Left hindlimb (tissue), 1 donor: ENCODE measurements around the gene CTBP1.
"Not testable (repeated sequence)": the region's sequence is repeated elsewhere in the genome, so short reads cannot be mapped to it uniquely, and the experiment has no call there.

Source experiments
- DNase-seq: peaks from one replicate; pipeline ENCODE4 v3.0.0-alpha.2; 2018

Gene CTBP1

DNA sequence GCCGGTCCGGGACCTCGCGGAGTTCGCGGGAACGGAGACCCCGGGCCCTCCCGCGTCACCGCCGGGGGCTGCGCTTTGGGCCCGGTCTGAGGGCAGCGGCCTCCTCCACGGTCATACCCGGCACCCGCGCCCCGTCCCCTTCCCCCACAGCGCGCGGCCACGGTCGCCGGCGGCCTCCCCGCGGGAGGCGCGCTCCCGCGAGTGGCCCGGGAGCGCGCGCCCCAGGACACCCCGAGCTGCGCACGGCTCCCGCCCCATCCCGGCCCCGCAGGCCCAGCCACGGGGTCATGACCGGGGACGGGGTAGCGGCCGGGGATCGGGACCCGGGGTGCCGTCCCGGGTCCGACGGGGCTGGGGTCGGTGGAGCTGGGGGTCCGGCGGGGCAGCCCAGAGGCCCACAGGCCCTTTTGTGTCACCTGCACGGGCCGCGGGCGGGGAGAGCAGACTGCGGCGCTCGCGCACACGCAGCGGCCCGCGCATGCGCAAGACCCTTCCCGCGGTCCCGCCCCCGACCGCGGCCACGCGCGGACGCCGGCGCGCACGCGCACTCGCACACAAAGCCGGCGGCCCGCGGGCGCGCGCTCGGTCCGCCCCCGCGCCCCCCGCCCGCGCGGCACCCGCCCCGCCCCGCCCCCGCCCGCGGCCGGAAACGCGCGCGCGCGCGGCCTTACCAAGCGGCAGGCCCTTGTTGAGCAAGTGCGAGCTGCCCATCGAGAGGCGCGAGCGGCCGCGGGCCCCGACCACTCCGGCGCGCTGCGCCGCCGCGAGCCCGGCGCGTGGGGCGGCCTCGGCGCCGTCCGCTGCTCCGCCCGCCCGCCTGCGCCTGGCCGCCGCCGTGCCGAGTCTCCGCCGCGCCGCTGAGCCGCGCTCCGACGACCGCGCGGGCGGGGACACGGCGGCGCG, at the start of gene CTBP1:
Gene CTBP1 (minus strand): TSS at position 886 of the 903 bp plus-strand sequence. CDS start 7,799 bp downstream, outside the sequence.
- peak; percentile 87 for DNase-seq

DNA sequence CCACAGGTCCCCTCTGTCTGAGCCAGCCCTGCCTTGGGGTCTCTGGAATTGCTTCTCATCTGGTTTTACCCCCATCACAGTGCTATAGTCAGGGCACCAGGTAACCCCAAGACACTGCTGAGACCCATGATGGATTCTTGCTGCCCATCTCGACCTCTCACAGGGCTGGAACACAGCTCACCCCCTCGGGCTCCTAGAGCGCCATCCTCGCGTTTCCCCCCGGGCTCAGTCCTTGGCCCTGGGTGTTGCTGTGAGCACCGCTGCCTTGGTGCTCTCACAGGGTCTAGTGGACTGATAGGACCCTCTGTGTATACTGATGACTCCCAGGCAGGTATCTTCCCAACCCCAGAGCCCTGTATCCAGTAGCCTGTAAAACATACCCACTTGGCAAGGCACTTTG, 49.5 kb upstream of the CTBP1 start:
- no peak for DNase-seq

DNA sequence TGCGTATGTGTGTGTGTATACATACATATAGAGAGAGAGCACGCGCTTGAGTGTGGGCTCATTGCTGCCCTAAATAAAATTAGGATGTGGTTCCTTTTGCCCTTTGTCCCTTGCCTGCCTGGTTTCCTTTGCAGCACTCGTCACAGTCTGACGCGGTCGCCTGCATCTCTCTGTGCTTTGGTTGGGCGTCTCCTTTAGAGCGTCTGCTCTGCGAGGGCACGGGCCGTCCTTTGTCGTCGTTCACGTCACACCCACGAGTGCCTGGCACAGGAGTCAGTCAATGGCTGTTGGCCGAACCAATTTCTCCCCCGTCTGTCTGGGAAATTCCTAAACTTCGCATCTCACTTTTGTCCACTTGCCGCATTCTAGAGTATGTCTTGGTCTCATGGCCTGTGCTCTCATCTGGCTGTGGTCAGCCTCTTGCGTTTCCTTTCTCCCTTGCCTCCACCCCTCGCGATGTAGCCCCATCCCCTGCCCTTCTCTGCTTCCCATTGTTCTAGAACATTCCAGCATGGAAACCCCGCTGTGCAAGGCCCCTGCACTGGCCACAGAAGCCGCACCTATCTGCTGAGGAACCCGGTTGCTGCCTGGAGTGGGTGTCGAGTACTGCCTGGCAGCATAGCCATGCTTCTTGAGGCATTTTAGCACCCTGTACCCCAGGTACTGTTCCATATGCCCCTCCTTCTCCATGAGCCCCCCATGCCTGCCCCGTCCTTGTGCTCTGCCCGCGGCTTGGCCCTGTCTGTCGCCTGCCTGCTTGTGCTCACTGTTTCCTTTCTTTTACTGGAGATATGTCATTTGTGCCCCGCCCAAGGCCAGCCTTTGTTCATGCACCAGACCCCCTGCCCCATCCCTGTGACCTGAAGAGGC, 48.8 kb upstream of the CTBP1 start:
- no peak for DNase-seq

DNA sequence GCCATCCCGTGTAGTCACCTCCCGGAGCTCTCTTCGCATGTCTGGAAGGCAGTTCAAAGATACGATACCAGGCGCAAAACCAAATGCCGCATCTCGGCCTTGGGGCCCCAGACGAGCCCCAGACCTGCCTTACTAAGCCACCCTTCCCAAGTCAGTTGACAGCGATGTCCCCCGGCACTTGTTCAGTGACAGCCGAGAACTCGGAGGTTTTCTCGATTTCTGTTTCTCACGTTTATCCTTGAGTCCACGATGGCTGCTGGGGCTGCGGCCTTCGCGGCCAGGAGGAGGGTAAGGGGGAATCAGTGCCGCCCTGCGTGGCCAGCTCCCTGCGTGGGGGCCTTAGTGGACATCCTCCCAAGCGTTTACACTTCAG, 48.1 kb upstream of the CTBP1 start:
- DNase-seq, result no peak

DNA sequence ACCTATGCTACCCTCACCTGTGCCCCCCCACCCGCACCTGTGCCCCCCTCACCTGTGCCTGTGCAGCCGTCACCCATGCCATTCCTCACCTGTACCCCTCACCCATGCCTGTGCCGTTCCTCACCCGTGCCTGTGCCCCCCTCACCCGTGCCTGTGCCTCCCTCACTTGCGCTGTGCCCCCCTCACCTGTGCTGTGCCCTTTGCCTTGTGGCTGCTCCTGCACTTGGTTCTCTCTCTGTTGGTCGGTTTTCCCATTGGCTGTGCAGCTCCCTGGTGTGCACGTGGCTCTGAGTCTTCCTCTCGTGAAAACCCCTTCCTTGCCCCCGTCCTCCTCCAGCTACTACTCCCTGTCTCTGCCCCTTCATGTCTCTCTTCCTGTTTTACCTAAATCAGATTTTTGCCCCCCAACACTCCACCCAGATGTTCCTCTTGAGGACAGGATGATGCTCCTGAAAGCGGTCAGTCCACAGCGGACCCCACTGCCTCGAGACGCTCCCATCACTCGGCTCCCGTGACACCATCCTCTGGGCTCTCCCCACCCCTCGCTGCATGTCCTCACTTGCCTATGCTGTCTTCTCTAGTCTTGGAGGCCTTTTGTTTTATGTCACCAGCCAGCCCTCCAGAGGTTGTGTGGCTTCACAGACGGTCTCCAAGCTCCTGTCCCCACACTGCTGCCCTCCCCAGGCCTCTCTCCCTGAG, 47.5 kb upstream of the CTBP1 start:
- no peak for DNase-seq

DNA sequence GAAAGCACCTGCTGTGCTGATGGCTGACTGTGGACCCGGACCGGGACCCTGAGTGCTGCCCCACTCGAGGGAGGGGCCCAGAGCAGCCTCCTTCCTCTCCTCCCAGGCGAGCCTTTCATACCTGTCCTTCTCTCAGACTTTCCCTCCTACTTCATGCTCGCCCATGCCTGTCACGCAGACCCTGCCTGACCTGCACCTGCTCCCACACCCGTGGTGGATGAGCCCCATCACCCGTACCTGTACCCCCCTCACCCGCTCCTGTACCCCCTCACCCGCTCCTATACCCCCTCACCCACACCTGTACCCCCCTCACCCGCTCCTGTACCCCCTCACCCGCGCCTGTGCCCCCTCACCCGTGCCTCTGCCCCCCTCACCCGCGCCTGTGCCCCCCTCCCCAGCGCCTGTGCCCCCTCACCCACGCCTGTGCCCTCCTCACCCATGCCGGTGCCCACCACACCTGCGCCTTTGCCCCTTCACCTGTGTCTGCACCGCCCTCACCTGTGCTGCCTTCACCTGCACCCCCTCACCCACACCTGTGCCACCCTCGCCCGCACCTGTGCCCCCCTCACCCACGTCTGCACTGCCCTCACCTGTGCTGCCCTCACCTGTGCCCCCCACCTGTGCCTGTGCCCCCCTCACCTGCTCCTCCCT, 46.6 kb upstream of the CTBP1 start:
- DNase-seq, result no peak

DNA sequence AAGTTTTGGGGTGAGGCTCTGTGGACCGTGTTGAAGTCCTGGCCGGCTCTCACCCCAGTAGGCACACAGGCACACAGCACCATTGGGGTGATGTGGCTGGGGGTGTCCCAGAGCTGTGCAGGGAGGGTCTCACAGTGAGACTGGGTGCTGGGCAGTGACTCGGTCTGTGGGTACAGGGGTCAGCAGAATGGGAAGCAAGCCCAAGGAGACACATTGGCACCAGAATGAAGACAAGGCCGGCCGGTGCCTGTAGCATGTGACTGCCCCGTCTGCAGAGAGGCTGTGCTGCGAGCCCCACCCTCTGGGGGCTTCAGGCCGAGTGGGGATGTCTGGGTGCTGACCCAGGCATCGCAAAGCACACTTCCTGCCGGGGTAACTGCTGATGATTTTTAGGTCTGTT, 46.0 kb upstream of the CTBP1 start:
- DNase-seq, result no peak

DNA sequence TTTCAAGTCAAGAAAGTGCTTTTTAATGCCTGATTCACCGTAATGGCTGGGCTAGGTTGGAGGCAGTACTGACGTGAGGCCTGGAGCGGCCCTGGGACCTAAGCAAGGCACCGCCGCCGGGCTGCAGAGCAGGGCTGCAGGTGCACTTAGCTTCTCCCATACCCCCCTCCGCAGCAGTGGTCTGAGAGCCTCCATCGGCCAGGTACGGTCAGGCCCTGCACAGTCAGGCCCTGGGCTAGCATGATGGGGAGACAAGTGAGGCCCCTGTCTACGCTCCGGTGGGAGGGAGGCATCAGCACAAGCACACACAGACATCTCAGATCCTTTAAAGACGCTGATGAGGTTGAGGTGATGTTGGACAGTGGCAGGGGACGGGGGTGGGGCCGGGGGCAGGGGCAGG, 45.5 kb upstream of the CTBP1 start:
- DNase-seq, result no peak

DNA sequence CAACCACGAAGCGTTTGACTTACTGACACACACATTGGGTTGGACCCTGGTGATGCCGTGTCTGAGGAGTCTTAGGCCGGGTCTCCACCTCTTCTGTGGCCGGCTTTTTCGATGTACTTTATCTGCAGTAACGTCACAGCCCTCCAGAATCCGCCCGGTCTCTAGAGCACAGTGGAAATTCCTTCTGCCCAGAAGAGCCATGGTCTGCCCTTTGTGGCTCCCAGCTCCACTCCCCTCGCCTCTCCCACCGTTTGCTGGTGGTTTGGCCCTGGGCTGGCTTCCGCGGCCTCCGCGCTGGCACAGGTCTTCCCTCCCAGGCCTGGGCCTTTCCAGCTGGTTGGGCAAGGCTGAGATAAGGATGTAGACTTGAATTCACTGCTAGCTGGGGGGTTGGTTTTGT, 45.1 kb upstream of the CTBP1 start:
- DNase-seq, result no peak

DNA sequence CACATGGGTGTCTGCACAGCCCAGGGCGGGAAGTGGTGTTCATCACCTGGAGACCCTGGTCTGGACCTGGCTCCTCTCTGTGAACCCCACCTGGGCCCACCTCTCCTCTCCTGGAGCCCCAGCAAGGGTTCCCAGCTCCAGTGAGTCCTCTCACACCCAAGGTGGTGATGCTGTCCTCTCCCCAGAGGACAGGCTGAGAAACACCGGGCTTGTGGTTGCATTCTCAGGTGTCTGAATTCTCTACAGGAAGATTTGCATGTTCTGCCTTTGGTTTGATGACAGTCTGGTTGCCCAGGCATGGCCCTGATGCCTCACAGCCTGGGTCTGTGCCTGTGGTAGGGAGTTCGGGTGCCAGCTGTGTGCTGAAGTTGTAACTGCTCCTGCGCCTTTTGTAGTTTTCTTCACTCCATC, 44.6 kb upstream of the CTBP1 start:
- DNase-seq, result no peak

DNA sequence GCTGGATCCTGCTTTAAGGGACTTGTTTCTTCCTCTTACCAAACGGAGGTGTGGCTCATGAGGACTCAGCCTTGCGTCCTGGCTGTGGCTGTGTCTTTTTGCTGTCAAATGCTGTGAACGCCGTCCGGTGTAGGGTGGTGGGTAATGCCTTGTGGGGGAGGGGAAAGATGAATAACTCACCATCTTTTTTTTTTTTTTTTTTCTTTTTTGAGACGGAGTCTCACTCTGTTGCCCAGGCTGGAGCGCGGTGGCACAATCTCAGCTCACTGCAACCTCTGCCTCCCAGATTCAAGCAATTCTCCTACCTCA, 43.7 kb upstream of the CTBP1 start:
- not testable (repeated sequence) for DNase-seq

DNA sequence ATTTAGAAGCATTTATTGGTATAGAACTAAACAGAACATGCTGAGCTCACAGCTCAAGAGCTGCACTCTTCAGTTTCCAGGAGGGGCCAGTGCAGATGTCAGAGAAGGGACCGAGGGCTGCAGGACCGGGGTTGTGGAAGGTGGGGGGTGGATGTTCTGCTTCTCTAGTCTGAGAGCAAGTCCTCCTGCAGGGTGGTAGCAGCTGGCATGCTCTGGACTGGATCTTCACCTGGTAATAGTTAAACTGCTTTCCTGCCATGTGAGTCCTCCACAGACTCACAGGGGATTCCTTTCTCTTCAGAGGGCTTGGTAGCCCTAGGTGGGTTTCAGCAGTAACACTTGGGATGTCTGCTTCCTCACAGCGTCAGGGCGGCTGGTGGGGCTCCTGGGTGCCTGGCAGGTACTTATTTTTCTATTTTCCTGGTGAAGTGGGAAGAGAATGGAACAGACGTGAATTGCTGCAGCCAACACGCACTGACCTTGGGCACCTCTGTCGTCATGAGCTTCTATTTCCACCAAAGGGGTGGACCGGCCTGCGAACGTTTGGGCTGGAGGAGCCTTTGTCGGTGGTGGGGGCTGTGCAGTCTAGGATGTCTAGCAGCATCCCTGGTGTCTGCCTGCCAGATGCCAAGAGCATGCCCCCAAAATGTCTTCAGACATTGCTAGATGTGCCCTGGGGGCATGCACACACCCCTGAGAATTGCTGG, 43.2 kb upstream of the CTBP1 start:
- no peak for DNase-seq

DNA sequence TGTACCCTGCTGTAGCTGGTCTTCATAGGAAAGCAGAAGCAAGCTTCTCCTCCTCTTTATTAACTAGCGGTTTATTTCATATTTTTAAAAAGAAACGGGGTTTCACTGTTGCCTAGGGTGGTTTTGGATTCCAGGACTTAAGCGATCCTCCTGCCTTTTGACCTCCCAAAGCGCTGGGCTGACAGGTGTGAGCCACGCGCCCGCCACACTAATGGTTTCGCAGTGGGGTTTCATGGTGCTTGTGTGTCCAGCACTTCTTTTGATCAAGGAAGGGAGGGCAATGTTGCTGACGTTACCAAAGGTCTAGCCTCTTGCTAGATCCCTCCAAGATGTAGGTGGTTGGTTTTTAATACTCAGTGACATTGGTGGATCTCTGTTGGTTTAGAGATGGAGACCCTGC, 42.2 kb upstream of the CTBP1 start:
- no peak for DNase-seq

DNA sequence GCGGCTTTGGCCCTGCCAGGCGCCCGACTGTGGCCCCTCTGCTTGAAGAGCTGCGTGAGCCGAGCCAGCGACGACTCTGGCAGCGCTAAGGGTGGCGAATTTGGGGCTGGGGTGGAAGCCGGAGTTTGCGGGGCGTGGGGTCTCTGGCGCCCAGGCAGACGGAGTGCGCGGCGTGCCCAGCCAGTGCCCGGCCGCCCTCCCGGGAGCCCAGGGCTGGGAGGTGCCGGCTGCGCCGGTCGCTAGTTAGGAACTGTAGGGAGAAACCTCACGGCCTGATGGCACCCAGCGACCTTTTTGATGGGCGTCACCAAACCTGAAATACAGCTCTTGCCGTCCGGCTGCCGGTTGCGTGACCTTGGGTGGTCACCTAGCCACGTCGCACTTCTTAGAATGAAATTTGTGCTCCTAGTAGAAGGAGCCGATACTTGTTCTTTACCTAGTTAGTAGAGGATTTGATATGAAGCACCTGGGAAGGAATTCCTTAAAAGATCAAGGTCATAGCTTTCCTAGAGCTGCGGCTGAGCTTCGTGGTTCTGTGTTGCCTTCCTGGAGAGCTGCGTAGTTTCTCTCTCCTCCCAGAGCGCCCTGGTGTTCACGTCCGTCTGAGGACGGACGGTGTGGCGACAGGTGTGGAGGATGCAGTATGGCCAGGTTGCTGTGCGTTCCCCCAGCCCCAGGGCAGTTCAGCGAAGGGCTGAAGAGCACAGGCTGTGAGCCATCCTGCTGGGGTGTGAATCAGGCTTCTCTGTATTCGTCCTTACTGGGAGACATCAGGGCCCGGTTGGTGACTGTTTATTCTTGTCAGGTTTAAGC, 41.4 kb upstream of the CTBP1 start:
- DNase-seq, result no peak

DNA sequence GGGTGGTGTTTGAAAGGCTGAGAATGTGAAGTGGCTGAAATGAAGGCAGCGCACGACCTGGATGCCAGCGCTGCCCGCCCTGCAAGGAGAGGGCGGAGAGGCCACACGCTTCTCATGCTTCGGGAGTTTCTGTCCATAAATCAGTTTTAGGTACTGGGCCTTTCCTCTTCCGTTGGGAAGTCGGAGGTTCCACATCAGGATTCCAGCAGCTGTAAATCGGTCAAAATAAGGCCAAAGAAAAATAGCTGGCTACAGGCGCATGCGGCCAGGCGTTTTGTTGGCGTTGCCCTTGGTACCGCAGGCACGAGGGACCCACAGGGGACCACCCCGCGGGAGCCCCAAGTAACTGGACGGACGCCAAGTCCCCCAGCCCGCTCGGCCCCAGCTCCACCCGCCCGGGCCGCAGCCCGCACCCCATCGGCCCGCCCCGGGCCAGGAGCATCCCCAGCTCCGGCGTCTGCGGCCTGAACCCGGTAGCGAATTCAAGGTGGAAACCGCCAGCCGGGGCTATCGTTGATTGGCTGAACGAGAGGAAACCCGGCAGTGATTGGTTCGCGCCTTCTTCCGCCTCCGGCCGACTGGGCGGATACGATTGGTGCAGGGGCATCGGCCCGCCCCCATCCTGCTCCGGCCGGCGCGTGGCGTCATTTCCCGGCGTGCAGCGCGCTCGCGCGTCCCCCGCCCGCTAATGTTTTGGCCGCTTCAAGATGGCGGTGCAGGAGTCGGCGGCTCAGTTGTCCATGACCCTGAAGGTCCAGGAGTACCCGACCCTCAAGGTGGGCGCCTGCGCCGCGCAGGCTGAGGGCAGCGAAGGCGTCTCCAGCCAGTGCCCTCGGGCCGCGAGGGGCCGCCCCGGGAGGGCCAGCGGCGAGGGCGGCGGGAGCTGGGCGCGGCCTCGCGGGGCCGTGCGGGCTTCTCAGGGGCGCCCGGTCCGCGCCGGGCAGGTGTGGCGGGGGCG, 40.6 kb upstream of the CTBP1 start, which contains the start of gene MAEA:
Gene MAEA (plus strand): TSS at position 685 of the 958 bp plus-strand sequence. CDS start 23 bp downstream, at position 708.
- peak; percentile 98 for DNase-seq

DNA sequence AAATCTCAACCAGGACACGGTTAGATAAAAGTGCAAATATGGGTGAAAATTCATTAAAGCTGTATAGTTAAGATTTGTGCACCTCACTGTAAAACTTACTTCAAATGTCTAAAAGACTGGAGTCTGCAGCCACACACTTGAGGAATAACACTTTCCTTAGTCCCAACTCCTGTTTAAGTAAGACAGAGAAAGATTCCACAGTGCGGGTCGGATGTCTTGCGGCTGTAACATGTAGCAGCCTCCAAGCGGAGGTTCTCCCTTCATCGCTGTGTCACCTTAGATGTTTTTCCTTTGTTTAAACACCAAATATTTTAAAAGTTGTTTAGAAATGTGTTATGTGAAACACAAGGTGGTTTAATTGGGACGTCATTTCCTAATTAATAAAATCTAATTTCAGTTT, 39.9 kb upstream of the CTBP1 start:
- DNase-seq, result no peak

DNA sequence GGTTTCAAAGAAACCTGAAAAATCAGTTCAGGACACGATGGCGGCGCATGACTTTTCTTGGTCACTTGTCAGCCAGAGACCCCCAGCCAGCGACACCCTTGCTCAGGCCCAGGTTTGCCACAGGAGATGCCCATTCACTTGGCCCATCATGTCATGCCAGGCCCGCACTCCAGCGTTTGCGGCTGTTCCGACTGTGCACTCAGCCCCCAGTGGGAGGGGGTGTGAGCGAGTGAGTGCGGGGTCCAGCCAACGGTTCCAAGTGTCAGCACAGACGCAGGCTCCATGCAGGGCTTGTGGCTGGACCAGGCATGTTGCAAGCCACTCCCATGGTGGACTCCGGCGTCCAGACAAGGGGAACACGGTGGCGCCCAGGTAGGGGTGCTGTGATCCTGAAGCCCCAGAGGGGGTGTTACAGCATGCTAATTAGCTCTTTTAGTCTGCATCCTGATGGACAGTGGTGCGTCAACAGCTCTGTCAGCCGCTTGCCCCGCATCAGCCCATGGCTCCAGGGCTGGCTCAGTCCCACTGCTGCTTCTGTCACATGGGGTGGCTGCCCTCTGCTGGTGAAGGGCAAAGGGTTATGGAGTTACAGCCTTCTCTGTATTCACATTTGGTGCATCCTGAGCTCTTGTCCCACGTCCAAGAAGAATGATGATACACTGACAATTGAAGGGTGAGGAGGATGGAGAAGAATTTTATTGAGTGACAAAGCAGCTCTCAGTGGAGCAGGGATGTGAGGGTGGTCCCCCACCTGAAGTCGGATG, 37.0 kb upstream of the CTBP1 start:
- DNase-seq, result no peak

DNA sequence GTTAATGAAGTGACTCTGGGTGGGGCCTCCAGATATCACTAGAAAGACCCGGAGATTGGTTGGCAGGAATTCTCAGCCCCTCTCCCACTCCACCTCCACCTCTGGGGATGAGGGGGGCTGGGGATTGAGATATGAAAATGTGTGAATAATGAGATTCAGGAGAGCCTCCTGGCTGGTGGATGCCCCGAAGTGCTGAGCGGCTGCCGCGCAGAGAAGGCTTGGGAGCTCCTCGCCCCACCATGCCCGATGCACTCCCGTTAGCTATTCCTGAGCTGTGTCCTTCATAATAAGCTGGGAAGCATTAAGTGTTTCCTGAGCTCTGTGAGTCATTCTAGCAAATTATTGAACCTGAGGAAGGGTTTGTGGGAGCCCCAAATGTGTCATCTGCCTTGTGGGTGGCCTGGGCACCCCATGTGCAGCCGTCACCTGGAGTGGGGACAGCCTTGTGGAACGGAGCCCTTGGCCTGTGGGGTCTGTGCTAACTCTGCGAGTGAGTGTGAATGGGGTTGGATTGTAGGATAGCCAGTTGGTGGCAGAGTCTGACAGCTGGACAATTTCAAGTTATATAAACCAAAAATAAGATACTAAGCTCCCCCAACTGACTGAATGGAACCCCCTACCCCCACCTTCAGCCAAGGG, 36.3 kb upstream of the CTBP1 start:
- DNase-seq, result no peak

DNA sequence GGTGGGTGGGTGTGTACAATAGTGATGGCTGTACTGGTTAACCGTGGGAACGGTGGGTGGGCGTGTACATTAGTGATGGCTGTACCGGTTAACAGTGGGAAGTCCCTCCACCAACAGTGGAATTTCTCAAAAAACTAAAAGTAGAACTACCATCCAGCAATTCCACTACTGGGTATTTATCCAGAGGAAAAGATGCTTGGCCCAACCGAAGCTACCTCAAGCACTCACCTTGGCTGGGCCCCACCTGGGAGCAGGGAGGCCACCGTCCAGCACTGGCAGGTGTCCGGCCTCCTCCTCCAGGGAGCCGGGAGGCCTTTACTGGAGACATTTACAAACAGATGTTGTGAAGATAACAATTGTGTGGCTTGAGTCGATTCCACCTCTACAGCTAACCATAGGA, 34.8 kb upstream of the CTBP1 start:
- no peak for DNase-seq
